LNCAP (cell line): Measurements from ENCODE around the gene INPP4A.

Experiments
- CTCF ChIP-seq: fragments of 450-650 bp; IDR thresholded peaks from 2 replicates; pipeline ENCODE4 v1.5.1; 2017; ENCODE audit warnings: mild to moderate bottlenecking

The INPP4A gene

GRCh38 chr2:98501876-98502275, 57.2 kb downstream of the INPP4A start:
- TF ChIP-seq CTCF: no peak

- no peak for TF ChIP-seq CTCF
Observed at GRCh38 chr2:98502556-98503335, 58.1 kb downstream of the INPP4A start.

- no peak for TF ChIP-seq CTCF
Observed at GRCh38 chr2:98503481-98504105, 58.9 kb downstream of the INPP4A start.

GRCh38 chr2:98504381-98505109, 59.9 kb downstream of the INPP4A start:
- no peak for TF ChIP-seq CTCF

GRCh38 chr2:98505311-98505808, 60.7 kb downstream of the INPP4A start:
- no peak for TF ChIP-seq CTCF

GRCh38 chr2:98505971-98506664, 61.5 kb downstream of the INPP4A start:
- no peak for TF ChIP-seq CTCF

- TF ChIP-seq CTCF: no peak
Observed at GRCh38 chr2:98506881-98507280, 62.2 kb downstream of the INPP4A start.
